ENCODE results near the gene SMC3.

The SMC3 gene

GRCh38 chr10:110648692-110649346, 81.3 kb downstream of the SMC3 start:
- no peak for DNase-seq

DNA sequence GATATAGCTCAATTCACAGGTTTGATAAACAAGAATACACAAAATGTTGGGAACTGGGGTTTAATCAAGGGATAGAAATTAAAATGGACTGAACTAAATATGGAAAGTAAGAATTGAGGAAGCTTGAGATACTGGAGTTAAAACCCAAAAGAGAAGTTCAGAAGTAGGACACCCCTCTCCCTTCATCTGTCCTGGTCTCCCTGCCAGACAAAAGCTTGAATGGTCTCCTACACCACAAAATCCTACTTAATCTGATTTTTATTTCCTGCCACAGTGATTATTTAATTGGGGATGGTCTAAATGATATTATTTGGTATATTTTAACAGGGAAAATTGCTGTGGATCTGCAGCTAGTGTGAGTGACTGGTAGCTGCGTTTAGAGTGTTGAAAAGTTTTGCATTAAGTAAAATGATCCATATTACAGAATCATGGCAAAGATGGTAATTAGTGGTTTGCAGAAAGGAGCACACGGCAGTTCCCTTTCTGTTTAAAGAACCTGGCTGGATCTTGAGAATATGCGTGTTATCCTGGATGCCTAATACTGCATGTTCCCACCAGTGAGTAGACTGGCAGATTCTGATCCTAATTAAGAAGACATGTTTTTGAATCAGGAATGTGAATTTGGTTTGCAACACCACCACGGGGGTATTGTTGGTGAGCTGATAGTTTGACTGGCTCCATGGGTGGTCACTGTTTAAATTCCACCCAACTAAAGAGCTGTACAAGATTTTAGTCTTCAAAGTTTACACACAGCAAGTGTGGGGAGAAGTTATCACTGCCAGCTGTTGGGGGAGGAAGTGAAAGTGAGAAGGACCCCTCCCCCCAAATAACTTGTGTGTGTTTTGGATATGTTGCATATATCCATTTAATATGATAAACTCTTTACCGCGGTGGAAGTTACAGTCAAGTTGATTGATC, 82.1 kb downstream of the SMC3 start:
- DNase-seq: no peak

DNA sequence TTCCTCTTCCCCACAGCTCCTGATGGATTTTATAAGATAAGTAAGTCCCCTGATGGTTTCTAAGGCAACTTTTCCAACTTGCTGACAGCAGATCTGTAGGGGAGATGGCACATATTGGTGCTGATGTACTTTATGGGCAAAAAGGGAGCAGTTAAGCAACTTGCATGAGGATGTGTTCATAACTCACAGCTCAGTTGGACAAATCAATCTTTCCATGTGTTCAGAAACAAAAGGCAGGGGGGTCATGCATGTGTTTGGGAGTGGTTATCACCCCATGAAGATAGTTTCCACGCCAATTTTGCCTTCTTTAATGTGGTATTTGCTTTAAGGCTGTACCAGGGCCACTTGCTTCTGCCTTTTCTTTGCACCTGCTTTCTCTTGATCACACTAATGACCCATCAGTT, 82.8 kb downstream of the SMC3 start:
- no peak for DNase-seq

DNA sequence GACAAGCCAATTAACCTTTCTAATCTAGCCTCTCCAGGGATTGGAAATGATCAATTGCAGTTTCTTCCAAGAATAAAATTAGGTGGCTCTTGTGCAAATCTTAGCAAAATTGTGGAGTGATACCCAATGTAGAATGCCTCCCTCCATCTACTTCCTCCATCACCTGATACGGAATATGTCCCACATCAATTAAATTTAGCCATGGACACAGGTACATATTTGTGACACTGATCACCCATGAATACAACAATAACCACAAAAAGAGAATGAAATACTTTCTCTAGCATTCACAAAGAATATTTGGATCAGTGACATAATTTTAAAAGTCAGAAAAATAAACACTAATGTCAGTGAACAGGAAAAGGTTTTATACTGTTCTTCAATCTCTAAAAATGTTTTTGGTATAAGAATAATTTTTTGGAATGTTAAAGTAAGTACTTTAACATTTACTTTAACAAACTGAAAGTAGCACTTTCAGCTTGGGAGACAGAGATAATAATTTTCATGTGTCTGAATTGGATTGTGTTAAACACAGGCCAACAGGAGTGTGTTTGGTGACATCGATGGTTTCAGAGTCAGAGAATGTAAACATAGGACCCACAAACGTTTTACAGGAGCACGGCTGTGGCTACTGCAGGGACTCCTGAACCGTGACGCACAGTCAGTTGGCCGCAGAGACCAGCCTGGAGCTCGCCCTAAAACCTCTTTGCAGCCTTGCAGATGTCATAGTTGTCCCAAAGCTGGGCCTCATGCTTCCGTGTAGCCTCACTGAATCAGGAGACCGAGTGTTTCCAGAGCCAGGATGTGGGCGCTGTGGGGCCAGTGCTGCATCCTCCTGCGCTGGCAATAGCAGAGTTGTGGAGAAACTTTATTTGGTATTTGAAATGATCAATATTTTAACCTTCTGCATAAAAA, 83.8 kb downstream of the SMC3 start:
- no peak for DNase-seq

GRCh38 chr10:110652475-110653118, 85.1 kb downstream of the SMC3 start:
- DNase-seq: no peak

Measured in effector CD4-positive, alpha-beta T cell (primary cell).